GM18498 (cell line): ENCODE data around the gene DUSP15.
A peak's percentile ranks its signal among the peaks of the same experiment; 100 is the strongest.
"Not testable (repeated sequence)": the region's sequence is repeated elsewhere in the genome, so short reads cannot be mapped to it uniquely, and the experiment has no call there.

Source experiments
- ATAC-seq: cut with Tn5 transposase; IDR thresholded peaks from one replicate; pipeline ENCODE4 v1.9.1; 2021; ENCODE audit warnings: mild to moderate bottlenecking, moderate library complexity; ENCODE audit not compliant: unreplicated experiment

DUSP15 gene

DNA sequence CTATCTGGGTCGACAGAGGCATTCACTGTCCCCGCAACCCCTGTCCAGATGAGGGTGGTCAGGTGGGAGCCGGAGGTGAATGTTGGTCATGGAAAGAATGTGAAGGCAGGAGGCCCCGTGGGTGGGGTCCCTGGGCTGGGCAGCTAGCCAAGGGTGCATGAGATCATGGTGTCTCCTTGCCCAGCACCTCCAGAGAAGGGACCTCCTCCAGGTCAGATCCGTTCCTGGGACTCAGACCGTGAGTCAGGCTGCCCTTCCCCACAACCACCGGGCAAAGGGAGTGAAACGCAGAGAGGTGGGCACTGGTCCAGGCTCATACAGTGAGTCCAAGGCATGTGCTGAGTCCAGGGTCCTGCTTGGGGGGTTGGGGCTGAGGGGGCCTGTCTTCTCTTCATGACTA, 28.4 kb downstream of the DUSP15 start:
- ATAC-seq = no peak

DNA sequence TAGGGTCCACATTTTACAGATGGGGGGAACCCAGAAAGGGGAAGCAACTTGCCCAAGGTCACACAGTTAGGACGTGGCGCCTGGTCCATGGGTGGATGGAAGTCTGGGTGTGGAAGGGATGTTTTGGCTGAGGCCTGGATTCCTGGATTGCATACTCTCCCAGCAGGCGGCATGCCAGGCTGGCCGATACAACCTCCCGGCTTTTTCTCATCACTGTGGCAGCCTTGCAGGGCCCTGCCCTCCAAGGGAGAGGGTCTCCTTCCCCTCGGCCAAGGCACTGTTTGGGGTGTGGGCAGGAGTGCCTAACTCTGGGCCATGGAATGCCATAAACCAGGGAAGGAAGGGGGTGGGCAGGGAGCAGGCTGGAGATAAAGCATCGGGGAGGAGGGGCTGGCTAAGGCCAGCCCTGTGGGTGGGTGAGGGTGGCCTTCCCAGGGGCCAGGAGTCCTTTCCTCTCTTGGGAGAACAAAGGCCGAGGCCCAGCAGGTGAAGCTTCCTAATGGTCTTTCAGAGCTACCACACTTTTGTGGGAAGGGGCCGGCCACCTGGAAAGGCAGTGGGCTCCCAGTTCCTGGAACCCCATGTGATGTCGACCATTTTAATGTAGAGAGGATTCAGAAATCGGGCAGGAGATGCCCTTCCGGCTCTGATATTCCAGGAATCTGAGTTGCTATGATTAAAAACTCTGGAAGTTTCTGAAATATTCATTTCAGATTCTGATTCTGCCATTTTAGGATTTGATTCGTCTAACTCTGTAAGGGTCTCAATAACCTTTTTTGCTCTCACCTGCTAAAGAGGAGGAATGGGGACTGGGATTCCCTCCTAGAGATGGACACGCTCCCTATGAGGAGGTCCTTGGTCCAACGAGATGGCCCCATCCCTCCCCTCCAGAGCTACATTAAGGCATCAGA, 29.2 kb downstream of the DUSP15 start:
- ATAC-seq = no peak

DNA sequence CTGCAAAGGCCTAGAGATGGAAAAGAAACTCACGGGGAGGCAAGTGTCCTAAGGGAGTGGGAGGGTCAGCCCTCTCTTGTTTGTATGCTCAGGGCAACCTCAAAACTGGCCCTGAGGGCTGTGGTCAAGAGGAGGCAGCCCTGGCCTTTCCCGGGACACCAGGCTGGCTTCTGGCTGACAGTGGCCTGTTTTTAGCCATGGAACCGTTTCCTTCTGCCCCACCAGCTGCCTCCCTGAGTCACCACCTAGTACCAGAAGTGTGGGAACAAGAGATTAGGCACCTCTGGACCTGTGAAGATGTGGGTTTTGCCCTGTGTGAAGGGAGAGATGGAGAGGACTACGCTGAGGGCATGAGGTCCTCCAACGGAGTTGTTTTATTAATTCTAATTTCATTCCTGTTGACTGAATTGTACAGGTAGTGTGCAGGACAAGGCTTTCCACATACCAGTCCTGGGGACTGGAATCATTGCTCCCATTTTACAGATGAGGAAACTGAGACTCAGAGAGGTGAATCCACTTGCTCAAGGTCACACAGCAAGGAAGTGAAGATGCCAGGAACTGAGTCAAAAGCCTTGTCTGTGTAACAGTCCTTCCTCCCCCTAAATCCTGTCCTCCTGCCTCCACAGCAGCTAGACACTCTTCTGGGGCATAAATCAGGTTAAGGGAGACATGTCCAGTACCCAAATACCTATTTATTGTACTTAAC, 30.4 kb downstream of the DUSP15 start:
- ATAC-seq = no peak

DNA sequence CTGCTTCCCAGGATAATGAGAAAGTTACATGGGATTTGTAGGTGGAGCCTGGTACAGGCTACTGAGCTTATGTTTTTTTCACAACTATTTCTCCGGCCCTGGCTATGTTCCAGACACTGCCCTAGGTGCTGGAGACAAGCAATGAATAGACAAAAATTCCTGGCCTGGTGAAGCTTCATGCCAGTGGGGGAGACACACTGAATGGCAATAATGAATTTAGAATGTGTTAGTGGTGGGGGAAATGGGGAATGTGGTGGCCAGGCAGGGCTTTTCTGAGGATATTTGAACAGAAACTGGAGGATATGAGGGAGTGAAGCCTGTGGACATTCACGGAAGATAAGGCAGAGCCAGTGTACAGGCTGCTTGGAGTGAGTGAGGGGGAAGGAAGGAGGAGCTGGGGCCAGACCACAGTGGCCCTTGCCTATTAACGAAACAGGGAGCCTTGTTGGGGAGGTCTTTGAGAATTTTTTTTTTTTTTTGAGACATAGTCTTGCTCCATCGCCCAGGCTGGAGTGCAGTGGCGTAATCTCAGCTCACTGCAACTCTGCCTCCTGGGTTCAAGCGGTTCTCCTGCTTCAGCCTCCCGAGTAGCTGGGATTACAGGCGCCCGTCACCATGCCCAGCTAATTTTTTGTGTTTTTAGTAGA, 31.6 kb downstream of the DUSP15 start:
- no peak for ATAC-seq

DNA sequence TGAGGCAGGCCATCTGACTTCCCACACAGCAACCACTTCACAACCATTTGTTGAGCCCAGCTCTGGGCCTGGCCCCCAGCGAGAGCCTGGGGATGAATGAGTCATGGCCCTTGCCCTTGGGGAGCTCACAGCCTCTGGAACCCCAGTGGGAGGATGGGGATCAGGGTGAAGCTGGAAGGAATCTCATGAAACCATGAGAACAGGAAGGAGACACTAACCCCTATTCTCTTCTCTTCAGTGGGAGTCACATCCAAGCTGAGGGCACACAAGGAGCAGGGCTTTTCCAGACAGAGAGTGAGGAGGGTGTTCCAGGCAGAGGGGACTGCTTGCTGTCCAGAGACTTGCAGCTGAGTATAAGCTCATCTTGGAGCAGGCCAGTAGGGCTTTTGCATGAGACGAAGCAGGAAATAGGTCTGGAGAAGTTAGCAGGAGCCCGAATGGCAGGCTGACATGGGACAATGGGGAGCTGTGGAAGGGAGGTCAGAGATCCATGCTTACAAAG, 32.4 kb downstream of the DUSP15 start:
- no peak for ATAC-seq

DNA sequence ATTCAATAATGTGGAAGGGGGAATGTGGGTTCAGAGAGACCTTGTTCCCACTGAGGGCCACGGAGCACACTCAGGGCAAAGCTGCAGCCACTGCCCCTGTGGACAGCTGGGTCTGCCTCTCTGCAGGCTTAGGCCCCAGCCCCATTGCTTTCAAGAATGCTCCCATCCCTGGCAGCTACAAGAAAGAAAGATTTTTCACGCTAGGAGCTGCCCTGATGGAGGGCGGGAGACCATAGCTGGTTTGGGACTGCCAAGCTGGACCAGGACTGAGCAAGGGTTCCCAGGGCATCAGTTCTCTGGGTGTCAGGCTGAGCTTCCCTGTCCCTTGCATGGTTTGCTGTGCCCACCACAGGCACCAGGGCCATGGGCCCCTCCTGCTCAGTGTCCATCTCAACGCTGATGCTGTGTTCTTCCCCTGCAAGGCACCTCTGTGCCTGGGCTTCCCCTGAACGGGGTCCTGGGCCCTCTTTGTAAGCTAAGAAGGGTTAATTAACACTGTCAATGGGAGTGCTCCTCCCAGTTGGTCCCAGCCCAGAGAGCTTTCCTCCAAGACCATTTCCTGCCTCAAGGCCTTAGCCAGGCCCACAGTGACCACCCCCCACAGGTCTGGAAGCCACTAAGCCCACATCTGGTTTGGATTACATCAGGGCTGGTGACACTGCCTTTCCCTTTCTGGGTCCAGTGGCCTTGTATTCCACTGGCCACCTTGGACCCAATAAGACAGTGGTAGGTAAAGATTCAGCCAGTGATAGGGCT, 33.3 kb downstream of the DUSP15 start:
- no peak for ATAC-seq

DNA sequence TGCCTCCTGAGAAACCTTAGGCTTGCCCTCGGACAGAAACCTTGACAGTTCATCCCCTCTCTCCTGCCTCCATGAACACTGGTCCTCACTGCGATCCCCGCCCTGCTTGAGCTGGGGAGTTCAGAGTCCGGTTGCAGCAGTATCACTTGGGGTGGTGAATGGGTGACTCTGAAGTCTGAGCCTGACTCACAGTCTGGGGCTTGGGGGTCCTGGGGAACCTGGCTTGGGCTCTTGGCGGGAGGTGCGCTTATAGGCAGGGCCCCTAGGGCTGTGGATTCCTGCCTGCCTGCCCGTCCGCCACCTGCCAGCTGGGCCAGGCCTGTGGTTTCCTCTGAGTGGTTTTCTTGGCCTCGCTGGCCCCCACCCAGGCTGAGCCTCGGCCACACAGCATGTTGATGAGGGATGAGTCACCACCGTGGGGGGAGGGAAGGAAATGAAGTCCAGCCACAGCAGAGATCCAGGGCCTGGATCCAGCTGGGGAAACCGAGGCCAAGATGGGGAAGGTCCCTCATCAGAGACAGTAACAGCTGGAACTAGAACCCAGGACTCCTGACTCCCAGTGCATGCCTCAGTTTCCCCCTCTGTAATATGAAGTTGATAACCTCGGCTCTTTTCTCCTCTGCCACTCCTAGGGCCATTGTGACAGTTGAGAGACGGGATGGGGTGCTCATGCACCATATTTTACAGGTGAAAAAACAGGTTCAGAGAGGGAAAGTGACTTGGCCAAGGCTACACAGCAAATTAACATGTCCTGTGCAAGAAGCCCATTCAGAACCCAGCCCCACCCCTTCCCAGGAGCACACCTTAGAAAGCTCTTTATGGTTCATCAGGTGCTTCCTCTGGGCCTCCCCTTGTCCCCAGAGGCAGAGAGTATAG, 34.1 kb downstream of the DUSP15 start:
- ATAC-seq = peak; percentile 72

DNA sequence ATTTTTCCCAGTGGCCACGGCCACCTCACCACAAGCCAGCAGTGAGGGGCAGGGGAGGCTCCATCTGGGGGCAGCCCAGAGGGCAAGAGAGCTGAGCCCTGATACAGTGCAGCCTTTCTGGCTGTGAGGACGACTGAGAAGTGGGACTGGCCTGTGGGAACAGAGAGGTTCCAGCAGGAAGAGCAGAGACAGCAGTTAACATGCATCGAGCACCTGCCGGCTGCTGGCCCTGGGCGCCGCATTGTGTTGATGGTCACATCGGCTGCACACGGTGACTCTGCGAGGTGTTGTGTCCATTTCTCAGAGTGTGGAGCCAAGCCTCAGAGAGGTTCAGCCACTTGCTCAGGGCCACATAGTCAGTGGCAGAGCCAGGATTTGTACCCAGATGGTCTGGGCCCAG, 34.8 kb downstream of the DUSP15 start:
- no peak for ATAC-seq

DNA sequence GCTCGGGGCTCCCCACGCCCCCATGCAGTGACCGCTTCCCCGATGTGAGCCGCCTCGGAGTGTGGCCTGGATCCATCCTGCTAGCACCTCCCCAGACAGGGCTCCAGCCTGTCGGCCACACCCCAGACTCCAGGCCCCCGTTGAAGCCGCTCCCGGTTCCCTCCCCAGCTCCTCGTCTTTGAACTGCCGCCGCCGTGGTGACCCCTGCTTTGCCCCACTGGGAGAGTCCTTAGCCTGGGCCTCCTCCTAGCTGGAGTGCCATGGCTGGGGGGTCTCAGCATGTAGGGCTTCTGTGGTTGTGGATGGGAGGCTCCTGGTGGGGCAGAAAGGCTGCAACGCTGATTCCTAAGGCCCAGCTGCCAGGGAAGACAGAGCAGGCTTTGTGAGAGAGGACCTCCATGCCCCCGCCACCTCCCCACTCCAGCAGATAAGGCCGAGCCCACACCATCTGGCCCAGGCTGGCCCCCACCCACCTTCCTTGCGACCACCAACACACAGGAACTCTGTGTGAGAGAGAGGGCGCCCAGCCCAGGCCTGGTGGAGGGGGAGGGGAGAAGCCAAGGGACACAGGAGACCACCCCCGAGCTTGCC, 36.3 kb downstream of the DUSP15 start:
- ATAC-seq = no peak

DNA sequence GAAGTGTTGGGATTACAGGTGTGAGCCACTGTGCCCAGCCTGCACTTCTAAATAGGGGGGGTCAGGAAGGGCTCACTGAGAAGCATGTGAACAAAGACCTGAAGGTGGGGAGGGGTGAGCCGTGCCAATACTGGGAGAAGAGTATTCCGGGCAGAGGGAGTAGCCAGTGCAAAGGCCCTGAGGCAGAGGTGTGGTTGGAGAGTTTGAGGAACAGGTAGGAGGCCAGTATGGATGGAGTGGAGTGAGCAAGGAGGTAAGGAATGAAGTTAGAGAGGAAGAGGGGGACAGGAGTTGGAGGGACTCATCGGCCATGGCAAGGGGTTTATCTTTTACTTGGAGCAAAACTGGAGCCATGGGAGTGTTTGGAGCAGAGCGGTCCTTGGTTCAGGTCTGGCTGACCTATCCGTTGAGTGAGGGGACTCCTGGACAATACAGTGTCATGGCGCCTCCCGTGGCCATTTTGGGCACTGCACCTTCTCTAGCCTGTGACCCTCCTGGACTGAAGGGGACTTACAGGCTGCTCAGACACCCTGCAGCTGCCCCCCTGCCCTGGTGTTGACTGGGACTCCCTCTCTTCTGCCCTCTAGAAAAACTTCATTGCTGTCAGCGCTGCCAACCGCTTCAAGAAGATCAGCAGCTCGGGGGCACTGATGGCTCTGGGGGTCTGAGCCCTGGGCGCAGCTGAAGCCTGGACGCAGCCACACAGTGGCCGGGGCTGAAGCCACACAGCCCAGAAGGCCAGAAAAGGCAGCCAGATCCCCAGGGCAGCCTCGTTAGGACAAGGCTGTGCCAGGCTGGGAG, 37.0 kb downstream of the DUSP15 start:
- no peak for ATAC-seq

DNA sequence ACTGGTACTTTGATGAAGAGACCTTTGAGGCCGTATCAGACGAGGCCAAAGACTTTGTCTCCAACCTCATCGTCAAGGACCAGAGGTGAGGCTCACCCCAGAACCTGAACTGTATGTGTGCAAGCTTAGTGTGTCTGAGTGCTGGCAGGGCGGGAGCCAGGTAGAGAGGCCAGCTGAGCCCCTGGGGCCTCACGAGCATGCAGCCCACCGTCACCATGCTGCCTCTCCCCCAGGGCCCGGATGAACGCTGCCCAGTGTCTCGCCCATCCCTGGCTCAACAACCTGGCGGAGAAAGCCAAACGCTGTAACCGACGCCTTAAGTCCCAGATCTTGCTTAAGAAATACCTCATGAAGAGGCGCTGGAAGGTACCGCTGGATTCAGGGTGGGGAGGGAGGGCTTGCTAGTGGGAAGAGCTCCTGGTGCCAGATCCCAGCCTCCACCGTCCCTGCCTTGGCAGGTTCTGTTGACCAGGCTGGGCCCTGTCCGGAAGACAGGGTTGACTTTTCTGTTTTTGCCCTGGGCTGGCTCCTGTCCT, 38.5 kb downstream of the DUSP15 start:
- no peak for ATAC-seq

DNA sequence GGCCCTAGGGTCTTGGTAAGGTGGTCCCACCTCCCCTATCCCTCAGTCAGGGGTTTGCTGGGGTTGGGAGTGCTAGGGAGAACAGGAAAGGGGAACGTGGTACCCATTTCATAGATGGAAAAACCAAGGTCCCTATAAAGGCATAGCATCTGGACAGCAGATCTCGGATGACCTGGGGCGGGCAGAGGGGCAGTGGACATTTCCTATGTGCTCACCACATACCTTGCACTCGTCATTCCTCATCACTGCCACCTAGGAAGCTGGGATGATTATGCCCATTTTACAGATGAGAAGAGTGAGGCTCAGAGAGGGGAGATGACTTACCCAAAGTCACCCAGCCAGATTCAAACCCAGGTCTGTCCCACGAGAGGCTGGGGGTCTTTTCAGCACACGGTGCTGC, 39.1 kb downstream of the DUSP15 start:
- no peak for ATAC-seq

DNA sequence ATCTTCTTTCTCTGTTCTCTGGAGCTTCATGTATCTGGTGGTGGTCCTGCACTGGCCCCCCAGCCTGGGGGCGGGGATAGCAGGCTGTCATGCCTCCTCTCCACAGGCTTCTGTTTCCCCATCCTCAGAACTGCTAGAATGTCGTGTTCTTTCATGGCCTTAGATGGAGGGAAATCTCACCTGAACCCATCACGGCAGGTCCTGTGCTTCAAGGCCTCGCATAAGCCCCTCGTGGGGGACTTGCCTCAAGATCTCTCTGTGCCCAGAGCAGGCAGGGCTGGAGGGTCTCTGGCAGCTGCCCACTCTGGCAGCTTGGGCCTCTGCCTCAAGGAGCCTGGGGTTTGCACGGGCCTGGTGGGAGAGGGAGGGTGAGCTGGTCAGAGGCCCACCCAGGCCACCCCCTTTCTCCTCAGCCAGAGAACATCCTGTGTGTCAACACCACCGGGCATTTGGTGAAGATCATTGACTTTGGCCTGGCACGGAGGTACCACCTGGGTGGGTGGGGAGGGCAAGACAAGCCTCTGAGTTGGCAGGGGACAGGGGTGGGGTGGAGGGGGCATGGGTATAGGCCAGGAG, 39.8 kb downstream of the DUSP15 start:
- no peak for ATAC-seq

DNA sequence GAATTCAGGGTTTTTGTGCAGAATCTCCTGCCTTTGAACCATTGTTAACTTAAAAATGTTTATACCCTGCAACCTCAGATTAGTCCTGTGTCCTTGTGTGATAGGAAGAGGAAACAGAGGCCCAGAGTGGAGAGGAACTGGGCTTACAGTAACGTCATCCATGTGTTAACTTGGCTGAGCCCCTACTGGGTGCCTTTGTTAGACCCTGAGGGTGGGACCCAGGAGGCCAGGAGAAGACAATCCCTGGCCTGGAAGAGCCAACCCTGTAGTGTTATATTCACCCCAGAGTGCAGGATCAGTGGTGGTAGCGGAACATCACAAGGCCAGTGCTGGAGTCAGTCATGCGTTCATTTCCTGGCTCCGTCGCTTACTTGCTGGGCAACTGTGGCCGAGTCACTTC, 40.6 kb downstream of the DUSP15 start:
- no peak for ATAC-seq

DNA sequence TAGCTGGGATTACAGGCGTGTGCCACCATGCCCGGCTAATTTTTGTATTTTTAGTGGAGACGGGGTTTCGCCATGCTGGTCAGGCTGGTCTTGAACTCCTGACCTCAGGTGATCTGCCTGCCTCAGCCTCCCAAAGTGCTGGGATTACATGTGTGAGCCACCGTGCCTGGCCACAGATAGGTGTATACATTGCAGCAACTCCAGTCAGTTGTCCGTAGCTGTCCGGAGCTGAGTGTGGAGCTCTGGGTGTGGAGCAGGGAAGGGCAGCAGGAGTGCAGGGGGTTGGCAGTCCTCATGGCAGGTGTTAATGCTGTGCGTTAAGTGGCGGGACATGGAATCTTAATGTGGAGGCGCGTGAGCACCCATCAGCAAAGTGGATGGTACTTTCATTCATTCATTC, 42.3 kb downstream of the DUSP15 start:
- ATAC-seq = not testable (repeated sequence)

DNA sequence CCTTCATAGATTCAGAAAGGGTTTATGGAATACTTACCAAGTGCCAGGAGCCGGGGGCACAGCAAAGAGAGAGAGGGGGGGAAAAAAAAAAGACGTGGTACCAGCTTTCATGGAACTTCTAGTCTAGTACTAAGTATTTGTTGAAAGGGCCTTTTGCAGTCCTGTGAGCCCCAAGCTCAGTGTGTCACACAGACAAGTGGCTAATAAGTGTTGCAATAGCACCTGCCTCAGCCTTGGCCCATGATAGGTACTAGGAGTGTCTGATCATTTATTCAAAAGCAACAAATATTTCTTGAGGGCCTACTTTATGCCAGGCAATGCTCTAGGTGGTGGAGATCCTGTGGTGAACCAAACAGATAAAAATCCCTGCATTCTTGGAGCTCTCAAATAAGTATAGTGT, 43.3 kb downstream of the DUSP15 start:
- ATAC-seq = no peak

DNA sequence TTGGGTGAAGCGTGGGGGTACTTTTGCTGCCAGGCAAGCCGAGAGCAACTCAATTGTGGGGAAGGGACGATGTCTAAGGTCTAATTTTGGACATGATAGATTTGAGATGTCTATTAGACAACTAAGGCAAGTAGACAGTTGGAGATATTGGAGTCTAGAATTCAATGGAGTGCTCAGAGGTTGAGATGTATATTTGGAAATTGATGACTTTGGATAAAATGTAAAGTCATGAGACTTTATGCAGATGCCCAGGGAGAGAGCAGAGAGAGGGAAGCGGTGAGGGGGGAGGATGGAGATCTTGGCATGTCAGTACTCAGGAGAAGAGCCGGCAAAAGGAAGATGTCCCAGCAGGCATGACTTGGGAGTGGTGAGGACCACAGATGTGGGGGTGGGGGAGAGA, 44.3 kb downstream of the DUSP15 start:
- no peak for ATAC-seq
